D721Med (cell line): ENCODE data around the gene SEH1L.

ENCODE experiments used
- DNase-seq: peaks from one replicate; pipeline ENCODE4 v3.0.0; 2011; ENCODE audit warnings: low spot score; ENCODE audit not compliant: insufficient read length
- FAIRE-seq: peaks from 2 replicates; lab custom pipeline; 2011; peaks lifted over from hg19 to GRCh38; lab: Jason Lieb, UNC
- TF ChIP-seq, protein P1 (sequence below): IDR thresholded peaks from 2 replicates; pipeline ENCODE4 v1.5.1; 2012; ENCODE audit warnings: mild to moderate bottlenecking, control low read depth; ENCODE audit not compliant: insufficient read depth; ENCODE audit errors: missing control alignments

SEH1L gene

GRCh38 chr18:12911025-12911928 is 36.5 kb upstream of the SEH1L start:
- no peak for DNase-seq
- FAIRE-seq, result no peak
- TF ChIP-seq, protein P1, sequence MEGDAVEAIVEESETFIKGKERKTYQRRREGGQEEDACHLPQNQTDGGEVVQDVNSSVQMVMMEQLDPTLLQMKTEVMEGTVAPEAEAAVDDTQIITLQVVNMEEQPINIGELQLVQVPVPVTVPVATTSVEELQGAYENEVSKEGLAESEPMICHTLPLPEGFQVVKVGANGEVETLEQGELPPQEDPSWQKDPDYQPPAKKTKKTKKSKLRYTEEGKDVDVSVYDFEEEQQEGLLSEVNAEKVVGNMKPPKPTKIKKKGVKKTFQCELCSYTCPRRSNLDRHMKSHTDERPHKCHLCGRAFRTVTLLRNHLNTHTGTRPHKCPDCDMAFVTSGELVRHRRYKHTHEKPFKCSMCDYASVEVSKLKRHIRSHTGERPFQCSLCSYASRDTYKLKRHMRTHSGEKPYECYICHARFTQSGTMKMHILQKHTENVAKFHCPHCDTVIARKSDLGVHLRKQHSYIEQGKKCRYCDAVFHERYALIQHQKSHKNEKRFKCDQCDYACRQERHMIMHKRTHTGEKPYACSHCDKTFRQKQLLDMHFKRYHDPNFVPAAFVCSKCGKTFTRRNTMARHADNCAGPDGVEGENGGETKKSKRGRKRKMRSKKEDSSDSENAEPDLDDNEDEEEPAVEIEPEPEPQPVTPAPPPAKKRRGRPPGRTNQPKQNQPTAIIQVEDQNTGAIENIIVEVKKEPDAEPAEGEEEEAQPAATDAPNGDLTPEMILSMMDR, result no peak

- TF ChIP-seq, protein P1, result no peak
- no peak for DNase-seq
- no peak for FAIRE-seq
Observed at GRCh38 chr18:12911929-12912703, 35.7 kb upstream of the SEH1L start.

GRCh38 chr18:12921178-12921577 is 26.6 kb upstream of the SEH1L start:
- no peak for FAIRE-seq
- TF ChIP-seq, protein P1, result no peak
- DNase-seq, result no peak

GRCh38 chr18:12922266-12922665 is 25.5 kb upstream of the SEH1L start:
- no peak for FAIRE-seq
- TF ChIP-seq, protein P1, result no peak
- no peak for DNase-seq

DNA sequence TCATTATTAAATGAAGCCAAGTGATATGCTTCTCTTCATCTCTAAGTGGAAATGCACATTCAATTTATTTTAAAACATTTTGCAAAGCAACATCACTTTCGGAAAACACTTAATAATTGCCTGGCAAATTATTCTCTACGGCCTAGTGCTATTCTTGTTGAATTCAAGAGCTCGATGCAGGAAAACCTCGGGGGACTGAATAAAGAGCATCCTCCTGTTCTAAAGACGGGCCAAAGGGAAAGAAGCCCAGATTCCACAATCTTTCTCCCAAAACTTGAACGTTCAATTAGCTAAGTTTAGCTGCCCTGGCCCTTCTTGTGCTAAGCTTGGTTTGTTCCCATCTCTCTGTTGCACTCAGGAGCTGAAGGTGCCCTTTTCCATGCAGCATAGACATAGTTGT is 23.2 kb upstream of the SEH1L start:
- FAIRE-seq (no peak), DNase-seq (no peak)
- TF ChIP-seq, protein P1, result no peak

DNA sequence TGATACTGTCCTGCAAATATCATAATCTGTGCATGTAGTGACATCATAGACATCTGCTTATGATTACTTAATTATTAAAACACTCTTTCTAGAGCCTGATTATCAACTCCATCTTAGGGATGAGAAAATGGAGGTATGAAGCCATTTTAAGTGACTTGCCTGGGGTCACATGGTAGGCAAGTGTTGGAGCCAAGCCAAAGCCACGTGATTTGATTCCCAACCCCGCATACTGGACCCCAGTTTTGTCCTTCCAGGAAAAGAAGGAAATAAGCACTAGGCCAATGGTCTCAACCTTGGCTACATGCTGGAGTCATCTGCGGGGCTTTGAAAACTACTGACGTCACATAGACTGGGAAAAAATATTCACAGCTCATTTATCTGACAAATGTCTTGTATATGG is 19.6 kb upstream of the SEH1L start:
- TF ChIP-seq, protein P1, result no peak
- DNase-seq (no peak), FAIRE-seq (no peak)
